ENCODE data around the gene RAB9A. TPM values are rescaled to one million over a fixed set of nuclear protein-coding genes. Genes with fewer than 3 reads are reported as not detected.
A peak's percentile ranks its signal among the peaks of the same experiment; 100 is the strongest.

The RAB9A gene
- total RNA-seq, 2 experiments from 2014 or later = 11.7 to 14.1 TPM

GRCh38 chrX:13742397-13743176 is 53.7 kb downstream of the RAB9A start:
- POLR2A ChIA-PET = interaction anchor here (1.0 to 2.7 kb wide), 5 partner anchors 8 to 44 kb away, joined by 3 to 15 read pairs (median 5); partner anchors contain the start of genes OFD1 and TRAPPC2
- CTCF ChIA-PET (ENCODE audit: unreplicated experiment) = no interaction called here
- Histone ChIP-seq H2AFZ (ENCODE audit: low read length) (no peak overlapping the region), H3K4me2 (ENCODE audit: low read length) (peak overlapping the region; percentile 66), H3K4me1 (ENCODE audit: insufficient read depth, low read length, poor library complexity, severe bottlenecking) (peaks cover 47% of the 10 kb centered on the region), H3K4me3 (ENCODE audit: low read depth, low read length, poor library complexity, severe bottlenecking) (peak overlapping the region; percentile 53), H3K79me2 (ENCODE audit: insufficient read depth, low read depth, low read length) (peaks cover 48% of the 10 kb centered on the region; the same call in 1 of the 2 replicates), H3K9me3 (ENCODE audit: low read length) (no peaks in the 10 kb centered on the region), H3K9me2 (ENCODE audit: insufficient read depth, low read length) (no peaks in the 10 kb centered on the region), H3K36me3 (ENCODE audit: insufficient read depth, low read length) (peaks cover 86% of the 10 kb centered on the region), H3K27ac (ENCODE audit: low read depth, low read length, poor library complexity, severe bottlenecking) (peak overlapping the region; percentile 78), H4K20me1 (ENCODE audit: insufficient read depth, low read length) (no peaks in the 10 kb centered on the region)
- no peak for TF ChIP-seq EZH2phosphoT487 (IDR thresholded peaks at IDR 0.05; ENCODE audit: borderline replicate concordance, low read depth, low read length)
- intact Hi-C loops (cut with micrococcal nuclease; ENCODE audit: unreplicated experiment) = no loop called here
- peak; percentile 34 for DNase-seq (ENCODE audit: low spot score)
- BruUV-seq (replicated peaks) = TSS peak; percentile 87

DNA sequence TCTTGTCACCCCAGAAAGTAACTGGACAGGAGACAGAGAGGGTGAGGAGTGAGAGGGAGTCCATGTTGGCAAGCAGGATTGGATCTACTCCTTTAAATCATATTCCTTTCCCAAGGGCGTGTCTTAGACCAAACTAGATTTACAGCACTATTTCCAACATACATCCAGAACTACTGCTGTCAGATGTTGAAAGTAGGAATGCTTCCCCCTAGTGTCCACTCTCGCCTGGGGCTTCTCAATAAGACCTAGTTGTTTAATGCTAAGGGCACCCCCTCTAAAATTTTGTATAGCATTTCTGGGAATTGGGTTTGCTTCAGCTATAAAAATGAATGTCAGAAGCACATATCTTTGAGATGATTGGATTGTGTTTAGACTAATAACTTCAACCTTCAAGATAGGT is 58.9 kb downstream of the RAB9A start:
- intact Hi-C loops (cut with micrococcal nuclease; ENCODE audit: unreplicated experiment) = no loop called here
- peaks cover 94% of the 10 kb centered on the region for H3K36me3 ChIP-seq (ENCODE audit: insufficient read depth, low read length)
- CTCF ChIA-PET (ENCODE audit: unreplicated experiment) = no interaction called here
- BruUV-seq (replicated peaks) = no TSS peak
- H4K20me1 ChIP-seq (ENCODE audit: insufficient read depth, low read length) = no peaks in the 10 kb centered on the region
- peak; percentile 46 for DNase-seq (ENCODE audit: low spot score)
- no peak overlapping the region for H2AFZ ChIP-seq (ENCODE audit: low read length)
- H3K9me3 ChIP-seq (ENCODE audit: low read length) = no peaks in the 10 kb centered on the region
- no peak overlapping the region for H3K4me2 ChIP-seq (ENCODE audit: low read length)
- peaks cover 17% of the 10 kb centered on the region; the same call in 1 of the 2 replicates for H3K79me2 ChIP-seq (ENCODE audit: insufficient read depth, low read depth, low read length)
- no peak for TF ChIP-seq EZH2phosphoT487 (IDR thresholded peaks at IDR 0.05; ENCODE audit: borderline replicate concordance, low read depth, low read length)
- TF ChIP-seq, protein P1, sequence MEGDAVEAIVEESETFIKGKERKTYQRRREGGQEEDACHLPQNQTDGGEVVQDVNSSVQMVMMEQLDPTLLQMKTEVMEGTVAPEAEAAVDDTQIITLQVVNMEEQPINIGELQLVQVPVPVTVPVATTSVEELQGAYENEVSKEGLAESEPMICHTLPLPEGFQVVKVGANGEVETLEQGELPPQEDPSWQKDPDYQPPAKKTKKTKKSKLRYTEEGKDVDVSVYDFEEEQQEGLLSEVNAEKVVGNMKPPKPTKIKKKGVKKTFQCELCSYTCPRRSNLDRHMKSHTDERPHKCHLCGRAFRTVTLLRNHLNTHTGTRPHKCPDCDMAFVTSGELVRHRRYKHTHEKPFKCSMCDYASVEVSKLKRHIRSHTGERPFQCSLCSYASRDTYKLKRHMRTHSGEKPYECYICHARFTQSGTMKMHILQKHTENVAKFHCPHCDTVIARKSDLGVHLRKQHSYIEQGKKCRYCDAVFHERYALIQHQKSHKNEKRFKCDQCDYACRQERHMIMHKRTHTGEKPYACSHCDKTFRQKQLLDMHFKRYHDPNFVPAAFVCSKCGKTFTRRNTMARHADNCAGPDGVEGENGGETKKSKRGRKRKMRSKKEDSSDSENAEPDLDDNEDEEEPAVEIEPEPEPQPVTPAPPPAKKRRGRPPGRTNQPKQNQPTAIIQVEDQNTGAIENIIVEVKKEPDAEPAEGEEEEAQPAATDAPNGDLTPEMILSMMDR (conservative IDR thresholded peaks at IDR 0.05; ENCODE audit: low read length) = peak; percentile 69
- H3K27ac ChIP-seq (ENCODE audit: low read depth, low read length, poor library complexity, severe bottlenecking) = no peak overlapping the region
- POLR2A ChIA-PET = interaction anchor here (1.1 to 2.8 kb wide), 2 partner anchors 10 to 12 kb away, joined by 3 to 20 read pairs; no protein-coding TSS in a partner anchor
- peaks cover 46% of the 10 kb centered on the region for H3K4me1 ChIP-seq (ENCODE audit: insufficient read depth, low read length, poor library complexity, severe bottlenecking)
- no peaks in the 10 kb centered on the region for H3K9me2 ChIP-seq (ENCODE audit: insufficient read depth, low read length)
- no peak overlapping the region for H3K4me3 ChIP-seq (ENCODE audit: low read depth, low read length, poor library complexity, severe bottlenecking)

GRCh38 chrX:13748486-13748885 is 59.6 kb downstream of the RAB9A start:
- DNase-seq (ENCODE audit: low spot score) = no peak
- ChIA-PET CTCF (ENCODE audit: unreplicated experiment) (interaction anchor here (0.5 kb wide), 1 partner anchor 283 kb away, joined by 3 read pairs; no protein-coding TSS in a partner anchor), POLR2A (interaction anchor here (1.0 to 1.1 kb wide), 2 partner anchors 9 to 12 kb away, joined by 3 read pairs; no protein-coding TSS in a partner anchor)
- no peaks in the 10 kb centered on the region for H3K9me2 ChIP-seq (ENCODE audit: insufficient read depth, low read length)
- peaks cover 46% of the 10 kb centered on the region for H3K4me1 ChIP-seq (ENCODE audit: insufficient read depth, low read length, poor library complexity, severe bottlenecking)
- no peak overlapping the region for H3K4me2 ChIP-seq (ENCODE audit: low read length)
- intact Hi-C loops (cut with micrococcal nuclease; ENCODE audit: unreplicated experiment) = no loop called here
- TF ChIP-seq, protein P1 (conservative IDR thresholded peaks at IDR 0.05; ENCODE audit: low read length) = no peak
- no peak for TF ChIP-seq EZH2phosphoT487 (IDR thresholded peaks at IDR 0.05; ENCODE audit: borderline replicate concordance, low read depth, low read length)
- H3K36me3 ChIP-seq (ENCODE audit: insufficient read depth, low read length) = peaks cover 94% of the 10 kb centered on the region
- H2AFZ ChIP-seq (ENCODE audit: low read length) = no peak overlapping the region
- peaks cover 17% of the 10 kb centered on the region; the same call in 1 of the 2 replicates for H3K79me2 ChIP-seq (ENCODE audit: insufficient read depth, low read depth, low read length)
- H4K20me1 ChIP-seq (ENCODE audit: insufficient read depth, low read length) = no peaks in the 10 kb centered on the region
- no peak overlapping the region for H3K27ac ChIP-seq (ENCODE audit: low read depth, low read length, poor library complexity, severe bottlenecking)
- no peaks in the 10 kb centered on the region for H3K9me3 ChIP-seq (ENCODE audit: low read length)
- no TSS peak for BruUV-seq (replicated peaks)
- no peak overlapping the region for H3K4me3 ChIP-seq (ENCODE audit: low read depth, low read length, poor library complexity, severe bottlenecking)

All from OCI-LY7 (cell line).